Measurements from ENCODE around the gene CMTR1.
A peak's percentile ranks its signal among the peaks of the same experiment; 100 is the strongest.

CMTR1 gene

DNA sequence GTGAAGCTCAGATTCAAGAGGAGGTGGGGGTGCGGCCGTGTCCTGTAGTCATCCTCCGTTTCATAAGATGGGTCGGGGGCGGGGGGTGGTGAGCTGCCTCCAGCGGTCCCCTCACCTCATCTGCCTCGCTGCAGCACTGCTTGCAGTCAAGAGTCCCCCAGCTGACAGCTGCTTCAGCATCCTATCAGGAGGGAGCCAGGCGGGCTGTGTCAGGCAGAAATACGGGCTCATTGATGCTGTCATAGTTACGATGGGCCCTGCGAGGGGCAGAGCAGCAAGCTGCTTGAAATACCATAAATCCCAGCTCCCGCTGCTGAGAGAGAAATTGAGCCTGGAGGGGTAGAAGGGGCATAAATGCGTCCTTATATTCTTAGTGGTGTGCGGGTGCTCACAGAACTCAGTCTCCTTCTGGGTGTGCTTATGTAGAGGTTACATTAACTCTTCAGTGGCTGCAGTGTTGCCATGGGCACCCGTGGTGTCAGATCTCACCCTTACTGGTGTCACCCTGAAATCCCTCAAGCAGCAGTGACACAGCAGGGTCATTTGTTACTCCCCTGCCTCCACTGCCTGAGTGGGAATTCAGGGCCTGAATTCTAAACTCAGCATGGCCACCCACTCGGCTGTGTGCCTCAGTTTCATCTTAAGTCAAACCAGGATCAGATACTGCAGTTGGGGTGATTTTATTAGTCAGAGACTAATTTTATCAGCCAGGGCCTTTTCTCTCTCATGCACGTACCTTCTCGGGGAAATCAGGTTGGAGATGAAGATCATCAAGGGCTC lies 44.8 kb downstream of the CMTR1 start:
- no peak for DNase-seq (ENCODE audit: low read depth in 1 of 2, low spot score in 1 of 2)

DNA sequence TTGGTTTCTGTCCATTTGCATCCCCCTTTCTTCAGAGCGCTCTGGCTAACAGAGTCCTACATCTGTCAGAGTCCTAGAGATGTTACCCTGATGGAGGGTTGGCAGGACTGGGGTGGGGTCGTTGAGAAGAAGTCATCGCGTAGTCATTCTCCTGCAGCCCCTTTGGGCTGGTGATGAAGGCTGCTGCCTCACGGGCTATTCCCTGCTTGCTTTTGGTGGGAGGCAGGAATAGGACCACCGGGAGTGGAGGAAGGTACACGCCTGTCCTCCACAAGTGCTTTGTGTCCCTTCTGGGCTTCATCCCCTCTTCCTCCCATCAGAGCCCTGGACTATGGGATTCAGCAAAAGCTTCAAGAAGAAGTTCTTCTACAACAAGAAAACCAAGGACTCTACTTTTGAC lies 45.8 kb downstream of the CMTR1 start:
- DNase-seq (ENCODE audit: low read depth in 1 of 2, low spot score in 1 of 2): no peak

DNA sequence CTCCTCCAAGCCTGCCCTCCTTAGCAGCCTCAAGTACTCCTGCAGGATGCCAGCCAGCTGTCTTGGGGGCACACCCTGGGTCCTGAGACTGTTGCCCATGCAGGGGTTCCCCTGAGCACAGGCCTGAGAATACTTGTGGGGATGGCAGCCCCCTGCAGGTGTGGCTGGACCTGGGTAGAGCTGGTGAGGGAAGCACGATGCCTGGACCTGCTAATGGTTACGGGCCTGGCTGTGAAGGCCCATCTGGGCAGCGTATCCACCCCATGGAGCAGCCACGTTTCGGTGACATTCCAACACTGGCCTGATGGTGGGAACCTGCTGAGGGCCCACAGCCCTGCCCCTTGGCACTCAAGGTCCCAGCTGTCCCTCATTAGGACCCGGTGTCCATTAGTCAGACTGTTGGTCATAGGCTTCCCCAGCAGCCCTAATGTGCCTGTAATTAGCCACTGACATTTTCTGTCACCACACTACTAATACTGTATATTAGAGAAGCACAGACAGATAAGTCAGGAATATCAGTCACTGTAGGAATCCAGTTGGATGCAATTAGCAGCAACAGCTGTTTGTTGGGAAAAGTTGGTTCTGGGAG lies 46.3 kb downstream of the CMTR1 start:
- no peak for DNase-seq (ENCODE audit: low read depth in 1 of 2, low spot score in 1 of 2)

DNA sequence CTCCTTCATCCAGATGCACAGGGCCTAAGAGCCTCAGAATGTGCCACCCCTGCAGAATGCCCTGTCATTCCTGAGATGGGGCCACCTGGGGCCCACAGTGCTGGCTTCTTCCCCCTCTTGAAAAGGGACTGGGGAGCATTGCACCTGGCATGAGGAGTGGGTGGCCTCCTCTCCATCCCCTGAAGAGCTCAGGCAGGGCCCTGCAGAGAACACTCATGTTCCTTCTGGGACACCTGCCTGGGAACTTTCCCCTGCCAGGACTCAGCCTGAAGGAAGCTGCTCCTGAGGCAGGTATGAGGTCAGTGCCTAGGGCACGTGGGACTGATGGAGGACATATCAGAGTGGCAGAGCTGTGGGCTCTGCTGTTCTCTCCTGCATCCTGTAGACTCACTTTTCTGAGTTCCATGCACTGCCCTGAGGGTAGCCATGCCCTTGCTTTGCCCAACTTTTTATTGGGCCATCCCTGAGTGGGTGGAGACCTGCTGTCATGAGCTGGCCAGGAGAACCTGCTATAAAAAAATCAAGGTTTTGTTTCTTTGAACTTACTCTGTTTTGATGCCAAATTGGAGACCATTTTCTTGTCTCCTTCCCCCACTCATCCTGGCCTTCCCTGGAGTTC lies 47.2 kb downstream of the CMTR1 start:
- no peak for DNase-seq (ENCODE audit: low read depth in 1 of 2, low spot score in 1 of 2)

DNA sequence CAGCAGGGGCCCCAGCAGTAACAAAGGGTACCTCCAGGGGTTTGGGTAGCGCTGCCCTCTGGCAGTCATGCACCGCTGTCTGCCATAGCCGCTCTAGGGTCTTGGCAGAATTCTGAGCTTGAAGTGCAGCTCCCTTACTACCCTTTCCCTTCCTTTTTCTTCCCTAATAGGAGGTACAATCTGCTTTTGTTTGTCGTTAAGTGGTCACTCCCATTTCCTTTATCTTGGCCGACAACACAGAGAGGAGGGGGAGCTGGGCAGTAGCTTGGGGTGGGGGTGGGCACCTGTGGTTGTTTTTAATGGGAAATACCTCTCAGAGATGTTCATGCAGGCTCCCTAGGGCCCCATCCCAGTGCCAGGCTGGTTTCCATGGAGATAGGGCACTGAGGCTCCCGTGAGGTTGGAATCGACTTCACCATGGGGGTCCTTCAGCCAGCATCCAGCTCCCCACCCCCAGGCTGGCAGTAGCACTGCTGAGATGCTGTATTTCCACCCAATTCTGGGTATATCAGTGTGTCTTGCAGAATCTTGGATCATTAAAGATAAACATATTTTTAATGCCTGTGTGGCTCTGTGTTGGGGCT lies 48.0 kb downstream of the CMTR1 start:
- no peak for DNase-seq (ENCODE audit: low read depth in 1 of 2, low spot score in 1 of 2)

DNA sequence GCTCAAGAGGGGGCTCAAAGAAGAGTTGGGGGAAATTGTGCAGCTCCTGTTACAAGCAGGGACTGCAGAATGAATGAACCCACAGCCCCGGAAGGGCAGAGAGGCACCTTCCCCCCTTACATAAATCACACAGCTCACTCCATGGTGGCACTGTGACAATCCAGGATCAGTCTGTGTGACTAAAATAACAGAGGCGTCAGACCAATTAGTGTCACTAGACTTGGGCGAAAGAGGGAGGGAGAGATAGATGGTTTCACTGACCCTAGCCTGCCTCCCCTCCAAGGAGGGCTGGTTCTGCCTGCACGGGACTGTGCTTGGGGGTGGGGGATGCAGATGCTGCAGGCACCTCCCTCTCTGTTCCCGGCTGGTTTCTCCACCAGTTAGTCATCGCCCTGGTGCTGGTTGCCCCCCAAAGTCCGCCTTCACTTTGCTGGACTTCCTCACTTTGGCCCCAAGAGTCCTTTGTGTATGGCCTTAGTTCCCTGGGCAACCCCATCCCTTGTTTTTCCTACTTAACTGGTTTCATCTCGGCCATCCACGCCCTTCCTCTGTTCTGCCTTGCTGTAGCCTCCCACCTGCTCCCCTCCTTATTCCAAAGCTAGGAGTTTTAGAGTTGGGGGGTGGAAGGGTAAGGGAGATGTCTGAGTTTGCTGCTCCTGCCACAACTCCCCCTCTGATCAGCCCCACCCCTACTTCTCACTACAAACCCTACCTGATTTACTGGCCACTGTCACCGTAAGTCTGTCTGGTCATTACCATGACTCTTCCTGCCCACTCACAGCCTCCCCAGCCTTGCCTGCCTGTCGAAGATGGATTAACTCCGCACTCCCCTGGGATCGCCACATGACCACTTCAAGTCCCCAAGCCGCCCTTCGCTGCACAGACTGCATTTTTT lies 48.9 kb downstream of the CMTR1 start:
- no peak for DNase-seq (ENCODE audit: low read depth in 1 of 2, low spot score in 1 of 2)

DNA sequence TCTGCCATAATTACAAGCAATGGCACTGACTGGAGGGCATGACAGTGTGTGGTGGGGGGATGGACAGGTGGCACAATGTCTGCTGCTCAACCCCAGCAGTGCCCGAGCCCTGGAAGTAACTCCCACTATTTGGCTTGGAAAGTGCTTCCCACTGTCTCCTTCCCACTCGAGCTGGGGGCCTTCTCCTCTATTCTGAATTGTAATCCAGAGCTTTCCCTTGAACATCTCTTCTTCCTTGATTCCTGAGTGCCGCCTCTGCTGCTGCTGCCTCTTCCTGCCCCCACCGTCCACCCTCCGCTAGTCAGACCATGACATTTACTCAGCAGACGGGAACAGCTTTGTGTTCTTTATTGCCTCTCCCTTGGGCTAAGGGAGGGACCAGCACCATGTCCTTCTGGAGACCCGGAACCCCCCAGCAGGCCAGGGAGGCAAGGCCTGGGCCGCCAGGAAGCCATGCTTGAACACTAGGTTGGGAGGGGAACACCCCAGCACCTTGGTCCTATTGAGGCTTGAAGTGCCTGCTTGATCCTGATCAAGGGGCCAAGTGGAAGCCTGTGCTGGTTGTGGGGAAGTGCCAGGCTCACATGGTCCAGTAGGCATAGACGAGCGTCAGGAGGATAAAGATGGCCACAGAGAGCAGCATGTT lies 49.7 kb downstream of the CMTR1 start:
- DNase-seq (ENCODE audit: low read depth in 1 of 2, low spot score in 1 of 2): no peak

DNA sequence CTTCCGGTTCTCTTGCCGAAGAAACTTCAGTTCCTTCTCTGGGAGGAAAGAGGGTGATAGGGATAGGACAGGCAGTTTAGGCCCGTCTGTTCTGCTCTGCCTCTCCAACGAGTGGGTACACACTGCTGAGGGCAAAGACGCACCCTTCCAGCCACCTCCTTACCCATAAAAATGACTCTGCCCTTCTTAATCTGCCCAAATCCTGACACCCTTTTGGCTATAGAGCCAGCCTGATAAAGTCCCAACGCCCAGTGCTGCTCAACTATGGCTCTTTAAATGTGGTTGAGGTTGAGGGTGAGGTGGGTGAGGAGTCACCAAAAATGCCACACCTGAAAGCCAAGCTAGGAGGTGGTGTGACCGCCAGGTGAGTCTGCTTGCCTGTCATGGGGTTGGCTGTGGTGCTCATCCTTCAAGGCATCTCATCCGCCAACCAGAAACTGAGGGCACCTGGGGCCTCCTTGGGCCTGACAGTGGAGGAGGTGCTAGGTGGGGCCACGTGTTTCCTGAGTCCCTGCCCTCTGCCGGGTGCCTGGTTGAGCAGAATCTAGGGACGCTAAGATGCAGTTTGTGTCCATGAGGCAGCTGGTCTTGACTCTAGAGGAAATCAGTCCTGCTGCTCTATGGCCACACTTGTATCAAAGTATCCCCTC lies 50.4 kb downstream of the CMTR1 start:
- DNase-seq (ENCODE audit: low read depth in 1 of 2, low spot score in 1 of 2): no peak

DNA sequence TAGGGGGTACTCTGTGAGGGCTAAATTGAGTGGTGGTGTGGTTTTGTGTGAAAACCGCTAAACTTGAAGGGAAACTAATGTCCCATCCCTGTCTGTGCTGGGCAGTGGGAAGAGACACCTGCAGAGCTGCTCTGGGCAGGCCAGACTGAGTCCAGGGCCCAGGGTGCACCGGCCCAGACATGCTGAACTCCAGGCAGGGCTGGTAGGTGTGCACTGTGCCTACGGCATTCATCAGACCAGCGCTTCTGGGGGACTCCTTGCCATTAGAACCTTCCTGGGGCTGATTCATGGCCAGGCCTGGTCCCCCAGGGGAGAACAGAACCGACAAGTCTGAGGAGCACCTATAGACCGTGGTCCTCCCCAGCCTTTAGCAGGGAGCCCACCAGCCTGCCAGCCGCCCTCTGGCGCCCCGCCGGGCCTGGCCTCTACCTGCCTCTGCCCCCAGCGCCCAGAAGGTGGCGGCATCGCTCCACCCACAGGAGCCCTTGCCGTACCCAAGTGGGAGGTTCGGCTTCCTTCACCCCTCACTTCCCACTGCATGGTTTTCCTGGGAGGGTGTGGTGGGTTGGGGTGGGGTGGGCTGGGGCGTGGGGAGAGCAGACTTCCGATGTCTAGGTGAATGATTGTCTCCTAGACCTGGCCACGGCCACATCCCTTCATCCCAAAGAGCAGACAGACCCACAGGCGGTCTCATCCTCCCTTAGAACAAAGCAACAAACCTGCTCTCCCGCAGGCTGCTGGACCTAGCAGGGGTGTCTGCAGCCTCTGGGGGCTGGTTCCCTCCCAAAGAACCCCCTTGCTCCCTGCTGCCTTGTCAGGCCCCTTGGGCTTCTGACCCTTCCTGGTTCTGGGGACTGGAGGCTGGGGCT lies 51.1 kb downstream of the CMTR1 start:
- DNase-seq (ENCODE audit: low read depth in 1 of 2, low spot score in 1 of 2): peak; percentile 60 to 63

DNA sequence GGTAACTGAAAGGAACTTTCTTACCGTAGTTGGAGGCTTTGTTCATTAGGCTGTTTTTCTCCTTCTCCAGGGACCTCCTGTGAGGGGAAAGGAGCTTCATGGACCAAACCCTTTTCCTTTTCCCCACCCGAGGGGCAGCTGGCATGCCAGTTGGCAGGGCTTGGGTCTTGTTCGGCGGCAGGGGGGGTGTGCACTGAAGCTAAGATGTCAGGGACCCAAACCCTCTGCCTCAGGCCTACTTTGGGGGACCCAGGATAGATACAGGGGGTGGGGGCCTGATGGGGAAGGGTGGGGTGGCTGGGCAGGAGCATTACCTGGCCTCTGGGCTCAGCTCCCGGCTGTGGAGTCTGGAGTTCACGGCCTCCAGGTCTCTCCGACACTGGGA lies 51.8 kb downstream of the CMTR1 start:
- no peak for DNase-seq (ENCODE audit: low read depth in 1 of 2, low spot score in 1 of 2)

DNA sequence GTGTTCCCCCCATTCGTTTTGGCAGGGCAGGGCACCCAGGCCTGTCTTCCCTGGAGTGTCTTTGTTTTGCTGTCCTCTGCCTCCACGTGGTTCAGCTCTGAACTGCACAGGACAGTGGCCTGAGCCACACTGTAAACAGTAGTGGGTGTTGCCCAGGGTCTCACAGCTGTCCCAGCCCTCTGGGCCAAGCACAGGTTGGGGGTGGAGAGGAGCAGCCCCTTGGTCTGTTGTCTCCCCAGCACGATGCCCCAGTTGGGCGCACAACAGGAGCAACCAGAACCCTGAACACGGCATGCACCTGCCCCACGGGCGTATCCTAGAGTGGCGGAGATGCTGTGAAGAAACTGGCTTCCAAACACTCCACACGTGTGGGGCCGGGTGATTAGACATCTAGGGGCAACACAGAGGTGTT lies 52.3 kb downstream of the CMTR1 start:
- DNase-seq (ENCODE audit: low read depth in 1 of 2, low spot score in 1 of 2): no peak

DNA sequence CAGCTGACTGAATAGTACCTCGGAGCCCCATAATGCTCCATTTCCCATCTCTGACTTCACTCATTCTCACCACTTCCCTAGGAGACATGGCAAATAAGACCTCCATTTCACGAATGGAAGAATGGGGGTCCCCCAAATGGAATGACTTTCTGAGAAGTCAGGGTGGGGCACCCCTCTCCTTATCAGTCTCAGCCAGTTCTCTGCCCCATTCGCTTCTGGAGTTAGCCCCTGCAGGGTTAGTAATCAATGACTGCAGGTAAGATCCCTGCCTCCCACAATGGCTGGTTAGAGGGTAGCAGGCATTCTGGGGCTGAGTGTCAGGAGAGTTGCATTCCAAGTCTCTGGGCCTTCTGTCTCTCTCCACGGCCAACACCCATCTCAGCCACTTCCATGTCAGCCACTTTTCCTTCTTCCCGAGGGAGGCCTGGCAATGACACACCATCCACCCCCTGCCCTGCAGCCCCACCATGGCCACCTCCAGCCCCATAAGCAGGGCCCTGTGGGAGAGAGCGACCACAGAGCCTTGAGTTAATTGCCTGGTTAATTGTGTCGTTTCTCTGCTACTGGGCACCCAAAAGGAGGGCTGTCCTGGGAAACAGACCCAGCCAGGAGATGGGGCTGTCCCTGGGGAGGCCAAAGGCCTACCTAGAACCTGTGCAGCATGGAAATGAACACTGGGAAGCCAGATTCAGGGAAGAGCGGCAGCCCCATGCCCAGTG lies 53.3 kb downstream of the CMTR1 start:
- no peak for DNase-seq (ENCODE audit: low read depth in 1 of 2, low spot score in 1 of 2)

DNA sequence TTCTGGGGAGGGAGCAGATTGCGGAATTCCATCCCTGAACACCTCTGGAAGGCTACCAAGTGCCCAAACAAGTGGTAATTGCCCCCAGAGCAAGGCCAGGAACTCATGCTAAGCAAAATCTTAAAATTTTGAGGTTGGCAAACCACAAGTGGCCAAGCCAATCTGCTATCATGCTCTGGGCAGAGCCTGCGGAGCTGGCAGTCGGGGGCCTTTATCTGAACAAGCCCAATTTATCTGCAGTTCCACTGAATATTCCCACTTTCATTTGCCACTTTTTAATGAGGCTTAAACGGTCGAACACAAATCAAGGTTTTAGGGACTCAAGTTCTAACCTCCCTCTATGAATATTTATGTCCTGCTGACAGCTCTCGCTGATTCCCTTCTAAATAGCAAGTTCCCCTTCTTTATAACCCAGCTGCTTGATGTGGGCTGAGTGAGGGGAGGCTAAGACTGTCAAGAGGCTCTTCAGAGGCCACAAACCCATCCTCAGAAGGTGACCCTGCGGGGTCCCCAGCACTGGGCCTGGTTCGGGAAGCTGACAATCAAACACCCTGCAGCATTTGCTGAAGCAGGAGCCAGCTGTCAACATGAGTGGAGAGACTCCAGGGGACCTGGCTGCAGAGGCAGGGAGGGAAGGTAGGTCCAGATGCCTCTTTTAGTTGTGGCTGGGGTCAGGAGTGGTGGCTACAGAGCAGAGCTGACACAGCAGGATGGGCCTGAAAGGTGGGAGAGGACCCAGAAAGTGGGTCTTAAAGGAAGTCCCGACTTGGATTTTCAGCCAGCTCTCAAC lies 54.8 kb downstream of the CMTR1 start:
- DNase-seq (ENCODE audit: low read depth in 1 of 2, low spot score in 1 of 2): no peak

DNA sequence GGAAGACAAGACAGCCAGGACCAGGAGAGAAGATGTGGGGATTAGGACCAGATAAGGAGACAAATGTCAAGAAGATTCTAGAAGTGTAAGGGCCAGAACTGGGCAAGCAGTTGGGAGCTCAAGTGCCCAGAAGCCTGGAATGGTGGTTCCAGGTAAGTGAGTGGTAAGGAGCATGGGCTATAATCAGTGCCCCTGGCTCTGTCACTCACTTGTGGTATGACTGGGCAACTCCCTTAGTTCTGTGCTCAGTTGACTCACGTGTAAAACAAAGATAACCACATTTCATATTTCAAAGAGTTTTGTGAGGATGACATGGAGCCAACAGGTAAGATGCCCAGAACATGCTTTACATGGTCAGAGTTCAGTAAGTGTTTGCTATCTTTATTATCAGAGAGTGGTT lies 55.5 kb downstream of the CMTR1 start:
- no peak for DNase-seq (ENCODE audit: low read depth in 1 of 2, low spot score in 1 of 2)

DNA sequence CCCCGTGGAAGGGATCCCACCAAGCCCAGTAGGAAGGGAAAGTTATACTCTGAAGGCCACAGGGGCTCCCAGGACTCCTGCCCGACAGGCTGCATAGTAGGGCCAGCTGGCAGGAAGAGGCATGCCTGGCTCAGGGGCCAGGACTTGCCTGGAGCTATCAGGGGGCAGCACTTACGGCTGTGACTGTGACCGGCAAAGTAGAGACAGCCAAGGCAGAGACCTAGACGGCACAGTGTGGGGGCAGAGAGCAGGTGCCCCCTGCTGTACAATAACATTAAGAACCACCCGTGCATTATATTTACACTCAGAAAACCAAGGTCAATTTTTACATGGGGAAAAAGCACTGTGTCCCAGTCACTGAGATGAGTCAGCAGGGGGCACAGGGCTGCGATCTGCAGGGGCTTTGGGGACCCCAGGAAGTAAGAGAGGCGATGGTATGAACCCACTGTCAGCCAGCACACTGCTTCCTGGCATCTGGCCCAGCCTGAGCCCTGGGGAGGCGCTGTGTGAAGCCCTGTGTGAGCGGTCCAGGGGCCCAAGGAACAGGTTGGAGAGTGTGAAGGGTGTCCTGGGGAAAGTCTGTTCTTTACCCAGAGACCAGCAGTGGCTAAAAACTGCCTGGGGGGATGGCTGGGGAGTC lies 56.8 kb downstream of the CMTR1 start:
- DNase-seq (ENCODE audit: low read depth in 1 of 2, low spot score in 1 of 2): no peak

DNA sequence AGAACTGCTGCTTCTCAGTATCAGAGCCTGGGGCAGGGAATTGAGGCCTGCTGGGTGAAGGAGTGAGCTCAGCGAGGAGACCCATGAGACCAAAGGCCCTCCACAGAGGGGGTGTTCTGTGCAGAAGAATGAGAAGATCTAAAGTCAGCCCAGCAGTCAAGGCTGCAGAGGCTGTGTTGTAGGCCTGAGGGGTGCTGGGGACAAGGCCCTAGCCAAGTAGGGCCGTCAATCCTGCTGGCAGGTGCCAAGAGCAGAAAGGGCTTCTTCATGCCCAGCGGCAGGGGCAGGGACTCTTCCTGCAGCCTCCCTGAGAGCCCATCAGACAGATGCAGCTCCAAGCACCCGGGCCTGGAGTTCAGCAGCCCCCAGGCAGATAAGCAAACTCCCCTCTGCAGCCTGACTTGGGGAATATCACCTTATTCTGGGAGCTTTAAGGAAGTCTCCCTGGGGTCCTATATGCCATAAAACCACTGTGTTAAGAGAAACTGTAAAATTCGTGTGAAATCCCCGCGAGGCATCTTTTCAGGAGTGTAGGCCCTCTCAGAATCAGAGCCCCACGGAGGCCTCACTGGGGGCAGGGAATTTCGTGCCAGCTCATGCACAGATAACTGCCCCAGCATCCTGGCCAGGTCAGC lies 57.6 kb downstream of the CMTR1 start:
- DNase-seq (ENCODE audit: low read depth in 1 of 2, low spot score in 1 of 2): no peak

Data from activated T-helper 1 cell treated with anti-CD3 and anti-CD28 coated beads, Interleukin-2, amount 50 U/mL, for 16 hours (primary cell).